Neural progenitor cell (in vitro differentiated cells): Measurements from ENCODE around the gene TCF7L2.

ENCODE experiments used
- CTCF ChIP-seq: fragments of 200-600 bp; sonication (generic); IDR thresholded peaks from 2 replicates; pipeline ENCODE4 v1.5.1; 2017; ENCODE audit warnings: antibody characterized with exemption, mild to moderate bottlenecking
- EZH2 ChIP-seq: fragments of 200-600 bp; sonication (generic); IDR thresholded peaks from 2 replicates; pipeline ENCODE4 v1.6.1; 2017; ENCODE audit warnings: antibody characterized with exemption, mild to moderate bottlenecking, moderate library complexity

- no peak for TF ChIP-seq CTCF
- no peak for TF ChIP-seq EZH2
These were observed 229.2 kb downstream of the TCF7L2 start for GRCh38 chr10:113179265-113179664.
